ENCODE measurements around the gene KCNJ16.

- no peak for TF ChIP-seq CTCF (IDR thresholded peaks at IDR 0.05; ENCODE audit: low read depth, low read length)
- TF ChIP-seq POLR2A (IDR thresholded peaks at IDR 0.05; ENCODE audit: extremely low read depth, insufficient read length): no peak
- TF ChIP-seq MAX (IDR thresholded peaks at IDR 0.05; ENCODE audit: low read depth, low read length): no peak
These were observed 24.1 kb upstream of the KCNJ16 start for GRCh38 chr17:70050931-70051330.

Measured in NB4 (cell line).